H1 (cell line): ENCODE data around the gene TBC1D22A. TPM values are rescaled to one million over a fixed set of nuclear protein-coding genes. Genes with fewer than 3 reads are reported as not detected.

Source experiments
- ATF3 ChIP-seq: IDR thresholded peaks from 2 replicates; pipeline ENCODE4 v1.6.1; 2011; ENCODE audit warnings: low read depth, mild to moderate bottlenecking, low read length; ENCODE audit not compliant: insufficient read depth
- CHD2 ChIP-seq: IDR thresholded peaks from 2 replicates; pipeline ENCODE4 v1.6.1; 2012; ENCODE audit warnings: low read length, improper control_type of control experiment
- JUND ChIP-seq: IDR thresholded peaks from 2 replicates; pipeline ENCODE4 v1.6.1; 2011; ENCODE audit warnings: mild to moderate bottlenecking, improper control_type of control experiment, low read length
- SIN3A ChIP-seq, 2 experiments: IDR thresholded peaks in 1 of 2; conservative IDR thresholded peaks in 1 of 2; 2 replicates each; pipeline ENCODE4 v1.6.1; 2011 to 2012; ENCODE audit warnings: low read length in 2 of 2, improper control_type of control experiment in 1 of 2, low read depth in 1 of 2, mild to moderate bottlenecking in 1 of 2
- polyA plus RNA-seq, 7 experiments: library from polyadenylated mRNA; depleted of rRNA in 3 of 7; stranded (reverse) in 5 of 7; unstranded in 2 of 7; fragments of >200 nt in 5 of 7; fragments of 200-250 nt in 2 of 7; gene quantifications; 1 replicate in 5 of 7; 2 replicates in 1 of 7; 4 replicates in 1 of 7; pipeline versions ENCODE4 v1.2.1 to v1.2.3, GENCODE V29; 2011 to 2013; ENCODE audit warnings: missing spikeins in 2 of 7, mixed read lengths in 2 of 7
- total RNA-seq: library from RNA; stranded (reverse); fragmentation: NEBNext Ultra II Directional; extraction: Animal tissue kit (Norgen Biotek cat#: 25700); gene quantifications from 2 replicates; pipeline ENCODE4 v1.2.1, GENCODE V29; 2021

The TBC1D22A gene
- total and polyA plus RNA-seq, 2 of the 8 experiments (the other 6 are each of a cell fraction or from before 2014, with no cell fraction given) = 11.9 to 18.4 TPM

GRCh38 chr22:46972901-46973831, 210.7 kb downstream of the TBC1D22A start (continued):
- no peak for TF ChIP-seq SIN3A (conservative IDR thresholded peaks at IDR 0.05 in 1 of 2, IDR thresholded peaks at IDR 0.05 in 1 of 2; ENCODE audit: low read depth in 1 of 2, low read length in 2 of 2)
- no peak for TF ChIP-seq JUND
- no peak for TF ChIP-seq CHD2
- no peak for TF ChIP-seq ATF3
